Measurements from ENCODE around the gene STEAP2.

GRCh38 chr7:90167361-90167760 is 44.2 kb upstream of the STEAP2 start:
- TF ChIP-seq GABPB1 (CRISPR knock-in tag; IDR thresholded peaks at IDR 0.05) (no peak), NFE2L1 (CRISPR knock-in tag; IDR thresholded peaks at IDR 0.05) (no peak), CTCF (IDR thresholded peaks at IDR 0.05) (no peak), ATF3 (CRISPR knock-in tag; conservative IDR thresholded peaks at IDR 0.05) (no peak), TCF7 (CRISPR knock-in tag; IDR thresholded peaks at IDR 0.05; ENCODE audit: low read depth) (no peak), ZNF232 (CRISPR knock-in tag; IDR thresholded peaks at IDR 0.05) (no peak), ESRRA (CRISPR knock-in tag; IDR thresholded peaks at IDR 0.05; ENCODE audit: borderline replicate concordance) (no peak)
- TF ChIP-seq, protein P1, sequence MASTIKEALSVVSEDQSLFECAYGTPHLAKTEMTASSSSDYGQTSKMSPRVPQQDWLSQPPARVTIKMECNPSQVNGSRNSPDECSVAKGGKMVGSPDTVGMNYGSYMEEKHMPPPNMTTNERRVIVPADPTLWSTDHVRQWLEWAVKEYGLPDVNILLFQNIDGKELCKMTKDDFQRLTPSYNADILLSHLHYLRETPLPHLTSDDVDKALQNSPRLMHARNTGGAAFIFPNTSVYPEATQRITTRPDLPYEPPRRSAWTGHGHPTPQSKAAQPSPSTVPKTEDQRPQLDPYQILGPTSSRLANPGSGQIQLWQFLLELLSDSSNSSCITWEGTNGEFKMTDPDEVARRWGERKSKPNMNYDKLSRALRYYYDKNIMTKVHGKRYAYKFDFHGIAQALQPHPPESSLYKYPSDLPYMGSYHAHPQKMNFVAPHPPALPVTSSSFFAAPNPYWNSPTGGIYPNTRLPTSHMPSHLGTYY (CRISPR knock-in tag; IDR thresholded peaks at IDR 0.05): no peak
